ENCODE data around the gene UBL5. TPM values are rescaled to one million over a fixed set of nuclear protein-coding genes. Genes with fewer than 3 reads are reported as not detected.
A peak's percentile ranks its signal among the peaks of the same experiment; 100 is the strongest.
"Not testable (repeated sequence)": the region's sequence is repeated elsewhere in the genome, so short reads cannot be mapped to it uniquely, and the experiment has no call there.

Gene UBL5
- polyA plus RNA-seq, 1 donor from 2014 or later = 1,364 TPM

DNA sequence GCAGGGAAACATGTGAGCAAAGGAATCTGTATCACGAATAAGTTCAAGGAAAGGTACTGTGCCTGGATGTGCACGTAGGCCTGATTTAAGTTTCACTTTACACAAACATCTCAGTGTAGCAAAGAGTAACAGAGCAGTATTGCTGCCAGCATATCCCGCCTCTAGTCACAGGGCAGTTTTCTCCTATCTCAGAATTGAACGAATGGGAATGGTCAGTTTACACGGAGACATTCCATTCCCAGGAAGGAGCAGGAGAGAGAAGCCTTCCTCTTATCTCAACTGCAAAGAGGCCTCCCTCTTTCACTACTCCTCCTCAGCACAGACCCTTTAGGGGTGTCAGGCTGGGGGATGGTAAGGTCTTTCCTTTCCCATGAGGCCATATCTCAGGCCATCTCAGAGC is 38.1 kb upstream of the UBL5 start:
- H3K27ac ChIP-seq (ENCODE audit: low read length); H4K20me1 ChIP-seq (ENCODE audit: insufficient read depth); H3K79me2 ChIP-seq (replicated peaks; ENCODE audit: insufficient read depth, low read length); H3F3A ChIP-seq (ENCODE audit: insufficient read depth, low read length, poor library complexity, severe bottlenecking); H3K9me3 ChIP-seq (ENCODE audit: low read length); H2AFZ ChIP-seq (ENCODE audit: low read depth, low read length); H3K4me2 ChIP-seq (ENCODE audit: low read length); H3K9me2 ChIP-seq (ENCODE audit: insufficient read depth, low read length); H3K4me3 ChIP-seq (ENCODE audit: low read length); H3K36me3 ChIP-seq (ENCODE audit: insufficient read depth, low read length); H3K9ac ChIP-seq (ENCODE audit: low read length); H3K27me3 ChIP-seq (ENCODE audit: insufficient read depth, low read depth, low read length): not testable (repeated sequence)

DNA sequence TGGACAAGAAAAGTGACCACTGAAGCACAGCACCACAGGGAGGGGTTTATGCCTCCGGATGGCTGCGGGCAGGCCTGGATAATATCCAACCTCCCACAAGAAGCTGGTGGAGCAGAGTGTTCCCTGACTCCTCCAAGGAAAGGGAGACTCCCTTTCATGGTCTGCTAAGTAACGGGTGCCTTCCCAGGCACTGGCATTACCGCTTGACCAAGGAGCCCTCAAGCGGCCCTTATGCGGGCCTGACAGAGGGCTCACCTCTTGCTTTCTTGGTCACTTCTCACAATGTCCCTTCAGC is 36.7 kb upstream of the UBL5 start:
- H2AFZ ChIP-seq (ENCODE audit: low read depth, low read length); H3K9me3 ChIP-seq (ENCODE audit: low read length); H3K36me3 ChIP-seq (ENCODE audit: insufficient read depth, low read length); H3F3A ChIP-seq (ENCODE audit: insufficient read depth, low read length, poor library complexity, severe bottlenecking); H3K79me2 ChIP-seq (replicated peaks; ENCODE audit: insufficient read depth, low read length); H4K20me1 ChIP-seq (ENCODE audit: insufficient read depth); H3K27me3 ChIP-seq (ENCODE audit: insufficient read depth, low read depth, low read length); H3K9me2 ChIP-seq (ENCODE audit: insufficient read depth, low read length): not testable (repeated sequence)
- Histone ChIP-seq H3K4me2 (ENCODE audit: low read length) (peak overlapping the region; percentile 35), H3K27ac (ENCODE audit: low read length) (peak overlapping the region; percentile 93), H3K9ac (ENCODE audit: low read length) (peak overlapping the region; percentile 95), H3K4me3 (ENCODE audit: low read length) (peak overlapping the region; percentile 78)

DNA sequence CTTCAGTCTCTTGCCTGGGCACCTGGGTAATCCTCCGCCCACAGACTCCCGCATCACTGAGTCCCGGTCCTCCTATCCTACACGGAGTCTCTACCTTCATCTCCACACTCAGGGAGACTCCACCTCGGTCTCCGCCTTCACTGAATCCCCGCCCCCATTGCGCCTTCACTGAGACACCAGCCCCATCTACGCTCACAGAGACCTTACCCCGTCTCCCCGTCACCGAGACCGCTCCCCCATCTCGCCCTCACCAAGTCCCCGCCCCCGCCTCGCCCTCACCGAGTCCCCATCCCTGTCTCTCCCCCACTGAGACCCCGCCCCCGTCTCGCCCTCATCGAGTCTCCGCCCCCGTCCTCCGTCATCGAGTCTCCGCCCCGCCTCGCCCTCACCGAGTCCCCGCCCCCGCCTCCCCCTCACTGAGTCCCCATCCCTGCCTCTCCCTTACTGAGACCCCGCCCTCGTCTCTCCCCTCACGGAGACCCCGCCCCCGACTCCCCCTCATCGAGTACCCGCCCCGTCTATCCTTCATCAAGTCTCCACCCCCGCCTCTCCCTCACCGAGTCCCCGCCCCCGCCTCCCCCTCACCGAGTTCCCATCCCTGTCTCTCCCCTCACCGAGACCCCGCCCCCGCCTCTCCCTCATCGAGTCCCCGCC is 36.0 kb upstream of the UBL5 start:
- H3K79me2 ChIP-seq (replicated peaks; ENCODE audit: insufficient read depth, low read length) = no peaks in the 10 kb centered on the region
- no peaks in the 10 kb centered on the region for H3F3A ChIP-seq (ENCODE audit: insufficient read depth, low read length, poor library complexity, severe bottlenecking)
- peak overlapping the region; percentile 91 for H2AFZ ChIP-seq (ENCODE audit: low read depth, low read length)
- peak overlapping the region; percentile 95 for H3K9ac ChIP-seq (ENCODE audit: low read length)
- H4K20me1 ChIP-seq (ENCODE audit: insufficient read depth) = no peaks in the 10 kb centered on the region
- peak overlapping the region; percentile 35 for H3K4me2 ChIP-seq (ENCODE audit: low read length)
- no peaks in the 10 kb centered on the region for H3K9me2 ChIP-seq (ENCODE audit: insufficient read depth, low read length)
- no peaks in the 10 kb centered on the region for H3K9me3 ChIP-seq (ENCODE audit: low read length)
- peak overlapping the region; percentile 78 for H3K4me3 ChIP-seq (ENCODE audit: low read length)
- peak overlapping the region; percentile 93 for H3K27ac ChIP-seq (ENCODE audit: low read length)
- H3K36me3 ChIP-seq (ENCODE audit: insufficient read depth, low read length) = no peaks in the 10 kb centered on the region
- no peaks in the 10 kb centered on the region for H3K27me3 ChIP-seq (ENCODE audit: insufficient read depth, low read depth, low read length)
- TF ChIP-seq RAD21 (conservative IDR thresholded peaks at IDR 0.05) = peak; percentile 15
- no peak for TF ChIP-seq REST (IDR thresholded peaks at IDR 0.05; ENCODE audit: borderline replicate concordance)
- TF ChIP-seq SMC3 (conservative IDR thresholded peaks at IDR 0.05; ENCODE audit: poor library complexity) = no peak
- TF ChIP-seq POLR2AphosphoS5 (IDR thresholded peaks at IDR 0.05) = peak; percentile 76

- Histone ChIP-seq H3K9ac (ENCODE audit: low read length) (peak overlapping the region; percentile 95), H4K20me1 (ENCODE audit: insufficient read depth) (no peaks in the 10 kb centered on the region), H3K27ac (ENCODE audit: low read length) (peak overlapping the region; percentile 93), H3K27me3 (ENCODE audit: insufficient read depth, low read depth, low read length) (no peaks in the 10 kb centered on the region), H3K9me2 (ENCODE audit: insufficient read depth, low read length) (no peaks in the 10 kb centered on the region), H3K79me2 (replicated peaks; ENCODE audit: insufficient read depth, low read length) (no peaks in the 10 kb centered on the region), H3F3A (ENCODE audit: insufficient read depth, low read length, poor library complexity, severe bottlenecking) (no peaks in the 10 kb centered on the region), H3K4me2 (ENCODE audit: low read length) (peak overlapping the region; percentile 62), H3K9me3 (ENCODE audit: low read length) (no peaks in the 10 kb centered on the region), H3K4me3 (ENCODE audit: low read length) (peak overlapping the region; percentile 78), H2AFZ (ENCODE audit: low read depth, low read length) (peak overlapping the region; percentile 91), H3K36me3 (ENCODE audit: insufficient read depth, low read length) (no peaks in the 10 kb centered on the region)
- TF ChIP-seq EZH2 (IDR thresholded peaks at IDR 0.05; ENCODE audit: borderline replicate concordance, insufficient read depth, low read length, poor library complexity, severe bottlenecking) (no peak), CTCF (IDR thresholded peaks at IDR 0.05; ENCODE audit: poor library complexity, severe bottlenecking) (peak; percentile 34), TAF1 (IDR thresholded peaks at IDR 0.05; ENCODE audit: low read depth) (no peak), MXI1 (conservative IDR thresholded peaks at IDR 0.05; ENCODE audit: poor library complexity, severe bottlenecking) (peak; percentile 94), EP300 (conservative IDR thresholded peaks at IDR 0.05; ENCODE audit: poor library complexity, severe bottlenecking) (no peak), SMC3 (conservative IDR thresholded peaks at IDR 0.05; ENCODE audit: poor library complexity) (no peak), RAD21 (conservative IDR thresholded peaks at IDR 0.05) (no peak), POLR2AphosphoS5 (IDR thresholded peaks at IDR 0.05) (peak; percentile 85)
These were observed 35.3 kb upstream of the UBL5 start for GRCh38 chr19:9792206-9793070.
